Panc1 (cell line): ENCODE measurements around the gene ELMO1. TPM values are rescaled to one million over a fixed set of nuclear protein-coding genes. Genes with fewer than 3 reads are reported as not detected.

Experiments used
- ATAC-seq: fragments of 200-7000 bp; cut with Tn5 transposase; 2 replicates; pipeline ENCODE4 v1.9.1; 2020; ENCODE audit warnings: mild to moderate bottlenecking, moderate library complexity
- BruUV-seq: library from RNA; stranded (reverse); fragments of 400-500 nt; replicated peaks from 2 replicates; lab custom pipeline; 2021; lab: Mats Ljungman, UMichigan
- CTCF ChIA-PET: fragments of 300-600 bp; sonication (Branson Sonifier 250); formaldehyde crosslinking; loops from one replicate; lab custom pipeline; 2022; ENCODE audit warnings: antibody characterized with exemption; lab: Charles Lee
- POLR2A ChIA-PET: fragments of 300-600 bp; sonication (Branson Sonifier 250); formaldehyde crosslinking; loops from one replicate; lab custom pipeline; 2022; ENCODE audit warnings: antibody characterized with exemption; lab: Charles Lee
- DNase-seq: peaks from one replicate; pipeline ENCODE4 v3.0.0-alpha.2; 2010; ENCODE audit warnings: low read depth, low spot score
- H3K27ac ChIP-seq: 2 replicates; pipeline ENCODE4 v1.5.1; 2011; ENCODE audit warnings: mild to moderate bottlenecking, low read length, inconsistent platforms
- H3K27me3 ChIP-seq: fragments of 200-500 bp; sonication (Bioruptor generic); 2 replicates; pipeline ENCODE4 v1.6.0; 2014; ENCODE audit warnings: low read length, inconsistent platforms; ENCODE audit not compliant: control insufficient read depth, insufficient read depth
- H3K36me3 ChIP-seq: fragments of 200-500 bp; sonication (Bioruptor generic); 2 replicates; pipeline ENCODE4 v1.5.1; 2014; ENCODE audit warnings: inconsistent platforms, mild to moderate bottlenecking, low read length, moderate library complexity; ENCODE audit not compliant: control insufficient read depth, insufficient read depth
- H3K4me1 ChIP-seq: 2 replicates; pipeline ENCODE4 v1.5.1; 2011; ENCODE audit warnings: inconsistent platforms, mild to moderate bottlenecking, low read length, moderate library complexity; ENCODE audit not compliant: control insufficient read depth, insufficient read depth
- H3K4me3 ChIP-seq, 2 experiments: 2 replicates each; pipeline ENCODE4 v1.5.1; 2011 to 2012; ENCODE audit warnings: low read depth in 2 of 2, low read length in 2 of 2, mild to moderate bottlenecking in 2 of 2, inconsistent platforms in 1 of 2, moderate library complexity in 1 of 2
- H3K9me3 ChIP-seq: fragments of 200-500 bp; sonication (Bioruptor generic); 2 replicates; pipeline ENCODE4 v1.5.1; 2014; ENCODE audit warnings: low read depth, mild to moderate bottlenecking, inconsistent platforms, low read length, moderate library complexity; ENCODE audit not compliant: control insufficient read depth, insufficient read depth
- POLR2AphosphoS5 ChIP-seq: IDR thresholded peaks from 2 replicates; pipeline ENCODE4 v1.6.1; 2012; ENCODE audit warnings: mild to moderate bottlenecking, low read depth, low read length, moderate library complexity
- SIN3A ChIP-seq: IDR thresholded peaks from 2 replicates; pipeline ENCODE4 v1.6.1; 2012; ENCODE audit warnings: low read depth, mild to moderate bottlenecking, low read length, moderate library complexity, borderline replicate concordance; ENCODE audit not compliant: insufficient read depth
- TCF7L2 ChIP-seq: IDR thresholded peaks from 2 replicates; pipeline ENCODE4 v1.6.1; 2011; ENCODE audit warnings: mild to moderate bottlenecking, low read depth, low read length, inconsistent platforms
- in situ Hi-C: cut with HindIII; loops from 2 replicates; pipeline ENCODE4 v1.10.0; 2016; ENCODE audit warnings: low sequenced_read_pairs, low pct_unique_long_range_greater_than_20kb
- intact Hi-C: fragments of 100-400 bp; cut with micrococcal nuclease; formaldehyde crosslinking; loops from one replicate; pipeline ENCODE4 v1.10.0; 2022; ENCODE audit not compliant: unreplicated experiment
- total RNA-seq: library from RNA; stranded (reverse); gene quantifications from one replicate; pipeline ENCODE4 v1.2.1, GENCODE V29; 2021; ENCODE audit not compliant: unreplicated experiment
- TF ChIP-seq, protein P1 (sequence below), 2 experiments: IDR thresholded peaks; 2 replicates each; pipeline ENCODE4 v1.6.1; 2011 to 2012; ENCODE audit warnings: low read depth in 2 of 2, control low read depth in 1 of 2, low read length in 1 of 2, mild to moderate bottlenecking in 1 of 2, moderate library complexity in 1 of 2; ENCODE audit not compliant: insufficient read depth in 1 of 2
- TF ChIP-seq, protein P2 (sequence below): fragments of 450-650 bp; IDR thresholded peaks from 2 replicates; pipeline ENCODE4 v1.5.1; 2017; ENCODE audit warnings: mild to moderate bottlenecking

Gene ELMO1
- total RNA-seq, 1 experiment from 2014 or later, result 0.80 TPM

DNA sequence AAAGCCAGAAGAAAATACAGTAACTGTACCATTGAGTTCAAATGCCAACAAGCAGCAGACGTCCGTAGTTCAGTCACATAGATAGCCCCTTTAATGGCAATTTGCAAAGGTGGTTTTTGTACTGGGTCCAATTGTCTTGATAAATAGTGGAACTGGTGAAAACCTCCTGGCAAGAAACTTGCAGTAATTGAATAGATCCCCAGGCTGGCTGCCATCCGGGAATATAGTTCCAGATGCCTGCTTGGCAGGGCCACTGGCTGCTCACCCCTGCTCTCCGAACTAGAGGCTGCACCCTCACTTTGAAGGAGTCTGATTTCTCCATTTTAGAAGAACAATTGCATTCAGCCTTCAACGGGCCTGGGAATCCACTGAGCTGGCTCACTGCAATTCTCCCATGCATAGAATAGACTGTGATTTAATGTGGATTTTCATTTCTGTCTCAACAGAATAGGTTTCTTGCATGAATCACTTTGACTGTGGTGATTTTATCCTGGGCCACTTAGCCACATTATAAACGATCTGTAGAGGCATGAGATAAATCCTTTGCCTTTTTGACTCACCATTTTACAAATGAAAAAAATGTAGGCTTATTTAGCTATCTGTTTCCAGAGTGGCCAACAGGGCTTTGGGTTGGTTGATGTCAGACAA lies 35.9 kb upstream of the ELMO1 start:
- peaks cover 5% of the 10 kb centered on the region; the same call in 1 of the 2 replicates for H3K9me3 ChIP-seq
- H3K36me3 ChIP-seq, result no peaks in the 10 kb centered on the region
- H3K4me1 ChIP-seq, result no peaks in the 10 kb centered on the region
- no peaks in the 10 kb centered on the region for H3K27me3 ChIP-seq
- CTCF ChIA-PET, result no interaction called here
- intact Hi-C loops, result no loop called here
- H3K4me3 ChIP-seq, result no peak overlapping the region
- ATAC-seq (no peak), DNase-seq (no peak)
- no TSS peak for BruUV-seq
- no peak overlapping the region for H3K27ac ChIP-seq
- in situ Hi-C loops, result no loop called here
- POLR2A ChIA-PET, result no interaction called here
- TF ChIP-seq TCF7L2 (no peak), POLR2AphosphoS5 (no peak), SIN3A (no peak)
- TF ChIP-seq, protein P1, sequence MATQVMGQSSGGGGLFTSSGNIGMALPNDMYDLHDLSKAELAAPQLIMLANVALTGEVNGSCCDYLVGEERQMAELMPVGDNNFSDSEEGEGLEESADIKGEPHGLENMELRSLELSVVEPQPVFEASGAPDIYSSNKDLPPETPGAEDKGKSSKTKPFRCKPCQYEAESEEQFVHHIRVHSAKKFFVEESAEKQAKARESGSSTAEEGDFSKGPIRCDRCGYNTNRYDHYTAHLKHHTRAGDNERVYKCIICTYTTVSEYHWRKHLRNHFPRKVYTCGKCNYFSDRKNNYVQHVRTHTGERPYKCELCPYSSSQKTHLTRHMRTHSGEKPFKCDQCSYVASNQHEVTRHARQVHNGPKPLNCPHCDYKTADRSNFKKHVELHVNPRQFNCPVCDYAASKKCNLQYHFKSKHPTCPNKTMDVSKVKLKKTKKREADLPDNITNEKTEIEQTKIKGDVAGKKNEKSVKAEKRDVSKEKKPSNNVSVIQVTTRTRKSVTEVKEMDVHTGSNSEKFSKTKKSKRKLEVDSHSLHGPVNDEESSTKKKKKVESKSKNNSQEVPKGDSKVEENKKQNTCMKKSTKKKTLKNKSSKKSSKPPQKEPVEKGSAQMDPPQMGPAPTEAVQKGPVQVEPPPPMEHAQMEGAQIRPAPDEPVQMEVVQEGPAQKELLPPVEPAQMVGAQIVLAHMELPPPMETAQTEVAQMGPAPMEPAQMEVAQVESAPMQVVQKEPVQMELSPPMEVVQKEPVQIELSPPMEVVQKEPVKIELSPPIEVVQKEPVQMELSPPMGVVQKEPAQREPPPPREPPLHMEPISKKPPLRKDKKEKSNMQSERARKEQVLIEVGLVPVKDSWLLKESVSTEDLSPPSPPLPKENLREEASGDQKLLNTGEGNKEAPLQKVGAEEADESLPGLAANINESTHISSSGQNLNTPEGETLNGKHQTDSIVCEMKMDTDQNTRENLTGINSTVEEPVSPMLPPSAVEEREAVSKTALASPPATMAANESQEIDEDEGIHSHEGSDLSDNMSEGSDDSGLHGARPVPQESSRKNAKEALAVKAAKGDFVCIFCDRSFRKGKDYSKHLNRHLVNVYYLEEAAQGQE (IDR thresholded peaks at IDR 0.05; ENCODE audit: insufficient read depth in 1 of 2, low read depth in 2 of 2, low read length in 1 of 2), result no peak
- TF ChIP-seq, protein P2, sequence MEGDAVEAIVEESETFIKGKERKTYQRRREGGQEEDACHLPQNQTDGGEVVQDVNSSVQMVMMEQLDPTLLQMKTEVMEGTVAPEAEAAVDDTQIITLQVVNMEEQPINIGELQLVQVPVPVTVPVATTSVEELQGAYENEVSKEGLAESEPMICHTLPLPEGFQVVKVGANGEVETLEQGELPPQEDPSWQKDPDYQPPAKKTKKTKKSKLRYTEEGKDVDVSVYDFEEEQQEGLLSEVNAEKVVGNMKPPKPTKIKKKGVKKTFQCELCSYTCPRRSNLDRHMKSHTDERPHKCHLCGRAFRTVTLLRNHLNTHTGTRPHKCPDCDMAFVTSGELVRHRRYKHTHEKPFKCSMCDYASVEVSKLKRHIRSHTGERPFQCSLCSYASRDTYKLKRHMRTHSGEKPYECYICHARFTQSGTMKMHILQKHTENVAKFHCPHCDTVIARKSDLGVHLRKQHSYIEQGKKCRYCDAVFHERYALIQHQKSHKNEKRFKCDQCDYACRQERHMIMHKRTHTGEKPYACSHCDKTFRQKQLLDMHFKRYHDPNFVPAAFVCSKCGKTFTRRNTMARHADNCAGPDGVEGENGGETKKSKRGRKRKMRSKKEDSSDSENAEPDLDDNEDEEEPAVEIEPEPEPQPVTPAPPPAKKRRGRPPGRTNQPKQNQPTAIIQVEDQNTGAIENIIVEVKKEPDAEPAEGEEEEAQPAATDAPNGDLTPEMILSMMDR, result no peak

DNA sequence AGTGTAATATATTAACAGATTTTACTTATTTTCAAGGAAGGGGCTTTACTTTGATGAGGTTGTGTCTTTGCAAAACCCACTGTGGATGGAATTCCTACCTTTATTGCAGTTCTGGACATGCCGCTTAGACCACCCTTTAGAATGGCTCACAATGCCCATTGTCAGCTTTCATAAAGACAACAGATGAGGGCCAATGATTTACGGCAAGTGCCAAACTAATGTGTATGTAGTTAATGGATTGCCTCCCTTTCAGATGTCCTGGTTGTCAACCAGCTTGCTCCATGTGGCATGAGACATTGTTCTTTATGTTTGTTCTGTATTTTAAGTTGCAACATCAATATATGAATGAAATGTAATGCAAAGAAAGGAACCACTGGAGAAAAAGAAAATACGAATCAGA lies 35.0 kb upstream of the ELMO1 start:
- intact Hi-C loops (no loop called here), in situ Hi-C loops (no loop called here)
- Histone ChIP-seq H3K4me3 (no peak overlapping the region), H3K9me3 (peaks cover 4% of the 10 kb centered on the region; the same call in 1 of the 2 replicates), H3K36me3 (no peaks in the 10 kb centered on the region), H3K4me1 (no peaks in the 10 kb centered on the region), H3K27me3 (no peaks in the 10 kb centered on the region), H3K27ac (no peak overlapping the region)
- ATAC-seq (no peak), DNase-seq (no peak)
- CTCF ChIA-PET, result no interaction called here
- POLR2A ChIA-PET, result no interaction called here
- TF ChIP-seq POLR2AphosphoS5 (no peak), SIN3A (no peak), TCF7L2 (no peak)
- TF ChIP-seq, protein P2, result no peak
- TF ChIP-seq, protein P1 (IDR thresholded peaks at IDR 0.05; ENCODE audit: insufficient read depth in 1 of 2, low read depth in 2 of 2, low read length in 1 of 2), result no peak
- BruUV-seq, result no TSS peak
